IMR-90 (cell line): ENCODE data around the gene SEC24B.

Source experiments
- MAFK ChIP-seq: IDR thresholded peaks from 2 replicates; pipeline ENCODE4 v1.6.1; 2012; ENCODE audit warnings: low read depth, low read length, improper control_type of control experiment
- NFE2L2 ChIP-seq: fragments of 150-350 bp; IDR thresholded peaks from 2 replicates; pipeline ENCODE4 v1.6.1; 2016; ENCODE audit warnings: low read depth, mild to moderate bottlenecking, low read length
- POLR2A ChIP-seq: IDR thresholded peaks from 2 replicates; pipeline ENCODE4 v1.6.1; 2012; ENCODE audit warnings: mild to moderate bottlenecking, low read depth, low read length
- RAD21 ChIP-seq: IDR thresholded peaks from 2 replicates; pipeline ENCODE4 v1.6.1; 2012; ENCODE audit warnings: low read length, improper control_type of control experiment
- RCOR1 ChIP-seq: IDR thresholded peaks from 2 replicates; pipeline ENCODE4 v1.6.1; 2012; ENCODE audit warnings: mild to moderate bottlenecking, low read length, improper control_type of control experiment; ENCODE audit not compliant: insufficient replicate concordance
- RFX5 ChIP-seq: IDR thresholded peaks from 2 replicates; pipeline ENCODE4 v1.8.0; 2012; ENCODE audit warnings: low read depth, mild to moderate bottlenecking, low read length, moderate library complexity
- TF ChIP-seq, protein P1 (sequence below): conservative IDR thresholded peaks from 2 replicates; pipeline ENCODE4 v1.5.1; 2012; ENCODE audit warnings: mild to moderate bottlenecking, low read depth, low read length, improper control_type of control experiment

- no peak for TF ChIP-seq RAD21
- TF ChIP-seq, protein P1, sequence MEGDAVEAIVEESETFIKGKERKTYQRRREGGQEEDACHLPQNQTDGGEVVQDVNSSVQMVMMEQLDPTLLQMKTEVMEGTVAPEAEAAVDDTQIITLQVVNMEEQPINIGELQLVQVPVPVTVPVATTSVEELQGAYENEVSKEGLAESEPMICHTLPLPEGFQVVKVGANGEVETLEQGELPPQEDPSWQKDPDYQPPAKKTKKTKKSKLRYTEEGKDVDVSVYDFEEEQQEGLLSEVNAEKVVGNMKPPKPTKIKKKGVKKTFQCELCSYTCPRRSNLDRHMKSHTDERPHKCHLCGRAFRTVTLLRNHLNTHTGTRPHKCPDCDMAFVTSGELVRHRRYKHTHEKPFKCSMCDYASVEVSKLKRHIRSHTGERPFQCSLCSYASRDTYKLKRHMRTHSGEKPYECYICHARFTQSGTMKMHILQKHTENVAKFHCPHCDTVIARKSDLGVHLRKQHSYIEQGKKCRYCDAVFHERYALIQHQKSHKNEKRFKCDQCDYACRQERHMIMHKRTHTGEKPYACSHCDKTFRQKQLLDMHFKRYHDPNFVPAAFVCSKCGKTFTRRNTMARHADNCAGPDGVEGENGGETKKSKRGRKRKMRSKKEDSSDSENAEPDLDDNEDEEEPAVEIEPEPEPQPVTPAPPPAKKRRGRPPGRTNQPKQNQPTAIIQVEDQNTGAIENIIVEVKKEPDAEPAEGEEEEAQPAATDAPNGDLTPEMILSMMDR = no peak
- no peak for TF ChIP-seq POLR2A
- TF ChIP-seq MAFK = no peak
- TF ChIP-seq RCOR1 = no peak
- no peak for TF ChIP-seq RFX5
- TF ChIP-seq NFE2L2 = no peak
These were observed 60.9 kb downstream of the SEC24B start for GRCh38 chr4:109494563-109494962.
